Activated CD4-positive, alpha-beta T cell treated with anti-CD3 and anti-CD28 coated beads, Interleukin-2, Interleukin-6, amounts not matched to agents 100 ng/mL and 50 ng/mL, durations not matched to agents 16 hours and 8 hours (primary cell): ENCODE measurements around the gene ACSL6.
A peak's percentile ranks its signal among the peaks of the same experiment; 100 is the strongest.

Experiments used
- DNase-seq: peaks from one replicate; pipeline ENCODE4 v3.0.0-alpha.2; 2020

The ACSL6 gene

GRCh38 chr5:132013006-132013689 lies 1.7 kb upstream of the ACSL6 start:
- no peak for DNase-seq

- no peak for DNase-seq
Measured at GRCh38 chr5:132012371-132013005, 1.0 kb upstream of the ACSL6 start.

GRCh38 chr5:132010989-132011621 lies 353 bp downstream of the ACSL6 start:
- no peak for DNase-seq

- no peak for DNase-seq
Measured at GRCh38 chr5:132010645-132010988, 841 bp downstream of the ACSL6 start.

GRCh38 chr5:132009706-132010405 lies 1.6 kb downstream of the ACSL6 start:
- no peak for DNase-seq

- DNase-seq = no peak
Measured at GRCh38 chr5:132008961-132009680, 2.3 kb downstream of the ACSL6 start.

GRCh38 chr5:132008163-132008473 lies 3.3 kb downstream of the ACSL6 start:
- DNase-seq = no peak

- DNase-seq = peak; percentile 83
Measured at GRCh38 chr5:132007399-132008162, 3.9 kb downstream of the ACSL6 start.

GRCh38 chr5:132006331-132007120 lies 4.9 kb downstream of the ACSL6 start:
- no peak for DNase-seq

- DNase-seq = no peak
Measured at GRCh38 chr5:132005591-132005990, 5.9 kb downstream of the ACSL6 start.

GRCh38 chr5:132003982-132004381 lies 7.5 kb downstream of the ACSL6 start:
- DNase-seq = no peak

- no peak for DNase-seq
Measured at GRCh38 chr5:132003170-132003744, 8.2 kb downstream of the ACSL6 start.

- DNase-seq = no peak
Measured at GRCh38 chr5:132002757-132003156, 8.7 kb downstream of the ACSL6 start.

- DNase-seq = no peak
Measured at GRCh38 chr5:132001647-132002561, 9.6 kb downstream of the ACSL6 start.

GRCh38 chr5:132000677-132001453 lies 10.6 kb downstream of the ACSL6 start:
- peak; percentile 41 for DNase-seq

- DNase-seq = no peak
Measured at GRCh38 chr5:132000241-132000490, 11.3 kb downstream of the ACSL6 start.

GRCh38 chr5:131999441-132000240 lies 11.8 kb downstream of the ACSL6 start:
- DNase-seq = no peak

- no peak for DNase-seq
Measured at GRCh38 chr5:131999041-131999440, 12.4 kb downstream of the ACSL6 start.
